OCI-LY7 (cell line): Measurements from ENCODE around the gene TEDC1. TPM values are rescaled to one million over a fixed set of nuclear protein-coding genes. Genes with fewer than 3 reads are reported as not detected.
A peak's percentile ranks its signal among the peaks of the same experiment; 100 is the strongest.

Experiments used
- BruUV-seq: library from RNA; stranded (reverse); fragments of 400-500 nt; replicated peaks from 2 replicates; lab custom pipeline; 2021; lab: Mats Ljungman, UMichigan
- CTCF ChIA-PET: fragments of 300-600 bp; sonication (Branson Sonifier 250); formaldehyde crosslinking; loops from one replicate; lab custom pipeline; 2022; ENCODE audit warnings: antibody characterized with exemption; ENCODE audit not compliant: unreplicated experiment; lab: Charles Lee
- POLR2A ChIA-PET: fragments of 300-600 bp; sonication (Branson Sonifier 250); formaldehyde crosslinking; loops from one replicate; lab custom pipeline; 2022; ENCODE audit warnings: antibody characterized with exemption; lab: Charles Lee
- DNase-seq: peaks from one replicate; pipeline ENCODE4 v3.0.0-alpha.2; 2015; ENCODE audit warnings: low spot score
- H2AFZ ChIP-seq: fragments of 200-600 bp; sonication (generic), shearing (Covaris generic); 2 replicates; pipeline ENCODE4 v1.6.1; 2014; ENCODE audit warnings: mild to moderate bottlenecking, antibody characterized with exemption, low read length, moderate library complexity
- H3K27ac ChIP-seq: fragments of 200-600 bp; sonication (generic); 2 replicates; pipeline ENCODE4 v1.5.1; 2014; ENCODE audit warnings: mixed run types, low read depth, mild to moderate bottlenecking, moderate library complexity, low read length, inconsistent platforms; ENCODE audit not compliant: poor library complexity, severe bottlenecking
- H3K36me3 ChIP-seq: fragments of 200-600 bp; sonication (generic); 2 replicates; pipeline ENCODE4 v1.6.1; 2014; ENCODE audit warnings: mild to moderate bottlenecking, antibody characterized with exemption, low read length, moderate library complexity, mixed read lengths; ENCODE audit not compliant: insufficient read depth
- H3K4me1 ChIP-seq: fragments of 200-600 bp; sonication (generic); 2 replicates; pipeline ENCODE4 v1.5.1; 2014; ENCODE audit warnings: mild to moderate bottlenecking, low read length; ENCODE audit not compliant: insufficient read depth, poor library complexity, severe bottlenecking
- H3K4me2 ChIP-seq: fragments of 200-600 bp; sonication (generic); 2 replicates; pipeline ENCODE4 v1.6.1; 2014; ENCODE audit warnings: mild to moderate bottlenecking, low read length
- H3K4me3 ChIP-seq: fragments of 200-600 bp; sonication (generic); 2 replicates; pipeline ENCODE4 v1.5.1; 2014; ENCODE audit warnings: mild to moderate bottlenecking, low read depth, low read length; ENCODE audit not compliant: poor library complexity, severe bottlenecking
- H3K79me2 ChIP-seq: fragments of 200-600 bp; sonication (generic); 2 replicates; pipeline ENCODE4 v1.6.1; 2016; ENCODE audit warnings: low read depth, mild to moderate bottlenecking, low read length, moderate library complexity, mixed read lengths; ENCODE audit not compliant: insufficient read depth
- H3K9me2 ChIP-seq: fragments of 200-600 bp; sonication (generic); 2 replicates; pipeline ENCODE4 v1.6.1; 2016; ENCODE audit warnings: mild to moderate bottlenecking, low read length, mixed read lengths; ENCODE audit not compliant: insufficient read depth
- H3K9me3 ChIP-seq: fragments of 200-600 bp; sonication (generic); 2 replicates; pipeline ENCODE4 v1.6.1; 2014; ENCODE audit warnings: mild to moderate bottlenecking, mixed run types, low read length, mixed read lengths
- H4K20me1 ChIP-seq: fragments of 200-600 bp; sonication (generic); 2 replicates; pipeline ENCODE4 v1.6.1; 2014; ENCODE audit warnings: mild to moderate bottlenecking, antibody characterized with exemption, low read length, moderate library complexity, mixed read lengths; ENCODE audit not compliant: insufficient read depth
- EZH2phosphoT487 ChIP-seq: fragments of 200-600 bp; sonication (generic); IDR thresholded peaks from 2 replicates; pipeline ENCODE4 v1.6.1; 2018; ENCODE audit warnings: low read depth, borderline replicate concordance, mild to moderate bottlenecking, mixed run types, antibody characterized with exemption, low read length, moderate library complexity, mixed read lengths
- intact Hi-C: fragments of 100-400 bp; cut with micrococcal nuclease; formaldehyde crosslinking; loops from one replicate; pipeline ENCODE4 v1.10.0; 2022; ENCODE audit not compliant: unreplicated experiment
- total RNA-seq, 2 experiments: library from RNA; depleted of rRNA in 1 of 2; stranded (reverse); fragments of >200 nt in 1 of 2; shearing (Covaris generic) in 1 of 2; gene quantifications; 2 replicates each; pipeline ENCODE4 v1.2.3, GENCODE V29; 2014 to 2022
- TF ChIP-seq, protein P1 (sequence below): fragments of 200-600 bp; sonication (generic); conservative IDR thresholded peaks from 2 replicates; pipeline ENCODE4 v1.5.1; 2014; ENCODE audit warnings: mild to moderate bottlenecking, antibody characterized with exemption, low read length, moderate library complexity, mixed read lengths

The TEDC1 gene
- total RNA-seq, 2 experiments from 2014 or later: 53.2 to 55.8 TPM

- peaks cover 28% of the 10 kb centered on the region for H3K4me1 ChIP-seq
- H3K4me2 ChIP-seq: peak within 1 kb of the TSS; percentile 55; the same call in 1 of the 2 replicates
- TF ChIP-seq EZH2phosphoT487: no peak
- TF ChIP-seq, protein P1, sequence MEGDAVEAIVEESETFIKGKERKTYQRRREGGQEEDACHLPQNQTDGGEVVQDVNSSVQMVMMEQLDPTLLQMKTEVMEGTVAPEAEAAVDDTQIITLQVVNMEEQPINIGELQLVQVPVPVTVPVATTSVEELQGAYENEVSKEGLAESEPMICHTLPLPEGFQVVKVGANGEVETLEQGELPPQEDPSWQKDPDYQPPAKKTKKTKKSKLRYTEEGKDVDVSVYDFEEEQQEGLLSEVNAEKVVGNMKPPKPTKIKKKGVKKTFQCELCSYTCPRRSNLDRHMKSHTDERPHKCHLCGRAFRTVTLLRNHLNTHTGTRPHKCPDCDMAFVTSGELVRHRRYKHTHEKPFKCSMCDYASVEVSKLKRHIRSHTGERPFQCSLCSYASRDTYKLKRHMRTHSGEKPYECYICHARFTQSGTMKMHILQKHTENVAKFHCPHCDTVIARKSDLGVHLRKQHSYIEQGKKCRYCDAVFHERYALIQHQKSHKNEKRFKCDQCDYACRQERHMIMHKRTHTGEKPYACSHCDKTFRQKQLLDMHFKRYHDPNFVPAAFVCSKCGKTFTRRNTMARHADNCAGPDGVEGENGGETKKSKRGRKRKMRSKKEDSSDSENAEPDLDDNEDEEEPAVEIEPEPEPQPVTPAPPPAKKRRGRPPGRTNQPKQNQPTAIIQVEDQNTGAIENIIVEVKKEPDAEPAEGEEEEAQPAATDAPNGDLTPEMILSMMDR: no peak
- peak within 1 kb of the TSS; percentile 5 for H3K4me3 ChIP-seq
- POLR2A ChIA-PET: no interaction called here
- H2AFZ ChIP-seq: no peak within 1 kb of the TSS
- H4K20me1 ChIP-seq: no peaks in the 10 kb centered on the region
- H3K27ac ChIP-seq: no peak within 1 kb of the TSS
- intact Hi-C loops: no loop called here
- CTCF ChIA-PET: no interaction called here
- no peaks in the 10 kb centered on the region for H3K79me2 ChIP-seq
- no peak for DNase-seq
- no TSS peak for BruUV-seq
- no peaks in the 10 kb centered on the region for H3K36me3 ChIP-seq
- no peaks in the 10 kb centered on the region for H3K9me2 ChIP-seq
- H3K9me3 ChIP-seq: no peaks in the 10 kb centered on the region
Measured at GRCh38 chr14:105525861-105526775, 35.1 kb downstream of the TEDC1 start, which contains the start of gene TMEM121. Gene TMEM121 (plus strand): TSS chr14:105526583. CDS start chr14:105528835, 2,252 bp downstream.

- Histone ChIP-seq H3K27ac (no peak overlapping the region), H3K4me1 (peaks cover 36% of the 10 kb centered on the region), H3K9me3 (no peaks in the 10 kb centered on the region), H3K79me2 (no peaks in the 10 kb centered on the region), H3K4me2 (peak overlapping the region; percentile 55; the same call in 1 of the 2 replicates), H2AFZ (no peak overlapping the region), H3K4me3 (peak overlapping the region; percentile 5), H3K36me3 (no peaks in the 10 kb centered on the region), H3K9me2 (no peaks in the 10 kb centered on the region), H4K20me1 (no peaks in the 10 kb centered on the region)
- POLR2A ChIA-PET: no interaction called here
- BruUV-seq: no TSS peak
- intact Hi-C loops: no loop called here
- TF ChIP-seq, protein P1: no peak
- no peak for TF ChIP-seq EZH2phosphoT487
- no peak for DNase-seq
- CTCF ChIA-PET: no interaction called here
Measured at GRCh38 chr14:105526776-105527380, 35.8 kb downstream of the TEDC1 start.
